HL-60 (cell line): ENCODE results near the gene CEP164.

Experiments used
- DNase-seq, 2 experiments: peaks; one replicate each; pipeline ENCODE4 v3.0.0-alpha.2; 2010 to 2020; ENCODE audit warnings: low read depth in 1 of 2, low spot score in 1 of 2
- H3K27ac ChIP-seq: fragments of 250-450 bp; sonication (Bioruptor Pico); replicated peaks from 2 replicates; pipeline ENCODE4 v1.5.1; 2020; ENCODE audit warnings: mild to moderate bottlenecking, moderate library complexity
- H3K27me3 ChIP-seq: fragments of 250-450 bp; sonication (Bioruptor Pico); 2 replicates; pipeline ENCODE4 v1.5.1; 2021; ENCODE audit warnings: mild to moderate bottlenecking, moderate library complexity; ENCODE audit not compliant: insufficient read depth, poor library complexity, severe bottlenecking
- H3K4me3 ChIP-seq: replicated peaks from 2 replicates; pipeline ENCODE4 v1.5.1; 2011; ENCODE audit warnings: mild to moderate bottlenecking, control low read depth, low read length; ENCODE audit not compliant: insufficient read depth
- GABPA ChIP-seq: IDR thresholded peaks from 2 replicates; pipeline ENCODE4 v1.6.1; 2012; ENCODE audit warnings: low read depth
- POLR2AphosphoS5 ChIP-seq: IDR thresholded peaks from 2 replicates; pipeline ENCODE4 v1.6.1; 2012; ENCODE audit warnings: low read depth
- SPI1 ChIP-seq: IDR thresholded peaks from 2 replicates; pipeline ENCODE4 v1.6.1; 2012; ENCODE audit warnings: low read depth, mild to moderate bottlenecking, borderline replicate concordance
- TF ChIP-seq, protein P1 (sequence below): IDR thresholded peaks from 2 replicates; pipeline ENCODE4 v1.6.1; 2012; ENCODE audit warnings: low read depth; ENCODE audit not compliant: insufficient replicate concordance
- TF ChIP-seq, protein P2 (sequence below): IDR thresholded peaks from one replicate; pipeline ENCODE4 v1.5.1; 2011; ENCODE audit warnings: low read length, control low read depth, inconsistent platforms; ENCODE audit not compliant: insufficient read depth

The CEP164 gene

GRCh38 chr11:117356126-117356890, 28.7 kb downstream of the CEP164 start:
- Histone ChIP-seq H3K27me3 (no peaks in the 10 kb centered on the region), H3K27ac (no peak overlapping the region), H3K4me3 (no peak overlapping the region)
- no peak for DNase-seq
- TF ChIP-seq POLR2AphosphoS5 (no peak), GABPA (no peak), SPI1 (no peak)
- TF ChIP-seq, protein P1, sequence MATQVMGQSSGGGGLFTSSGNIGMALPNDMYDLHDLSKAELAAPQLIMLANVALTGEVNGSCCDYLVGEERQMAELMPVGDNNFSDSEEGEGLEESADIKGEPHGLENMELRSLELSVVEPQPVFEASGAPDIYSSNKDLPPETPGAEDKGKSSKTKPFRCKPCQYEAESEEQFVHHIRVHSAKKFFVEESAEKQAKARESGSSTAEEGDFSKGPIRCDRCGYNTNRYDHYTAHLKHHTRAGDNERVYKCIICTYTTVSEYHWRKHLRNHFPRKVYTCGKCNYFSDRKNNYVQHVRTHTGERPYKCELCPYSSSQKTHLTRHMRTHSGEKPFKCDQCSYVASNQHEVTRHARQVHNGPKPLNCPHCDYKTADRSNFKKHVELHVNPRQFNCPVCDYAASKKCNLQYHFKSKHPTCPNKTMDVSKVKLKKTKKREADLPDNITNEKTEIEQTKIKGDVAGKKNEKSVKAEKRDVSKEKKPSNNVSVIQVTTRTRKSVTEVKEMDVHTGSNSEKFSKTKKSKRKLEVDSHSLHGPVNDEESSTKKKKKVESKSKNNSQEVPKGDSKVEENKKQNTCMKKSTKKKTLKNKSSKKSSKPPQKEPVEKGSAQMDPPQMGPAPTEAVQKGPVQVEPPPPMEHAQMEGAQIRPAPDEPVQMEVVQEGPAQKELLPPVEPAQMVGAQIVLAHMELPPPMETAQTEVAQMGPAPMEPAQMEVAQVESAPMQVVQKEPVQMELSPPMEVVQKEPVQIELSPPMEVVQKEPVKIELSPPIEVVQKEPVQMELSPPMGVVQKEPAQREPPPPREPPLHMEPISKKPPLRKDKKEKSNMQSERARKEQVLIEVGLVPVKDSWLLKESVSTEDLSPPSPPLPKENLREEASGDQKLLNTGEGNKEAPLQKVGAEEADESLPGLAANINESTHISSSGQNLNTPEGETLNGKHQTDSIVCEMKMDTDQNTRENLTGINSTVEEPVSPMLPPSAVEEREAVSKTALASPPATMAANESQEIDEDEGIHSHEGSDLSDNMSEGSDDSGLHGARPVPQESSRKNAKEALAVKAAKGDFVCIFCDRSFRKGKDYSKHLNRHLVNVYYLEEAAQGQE = no peak
- TF ChIP-seq, protein P2, sequence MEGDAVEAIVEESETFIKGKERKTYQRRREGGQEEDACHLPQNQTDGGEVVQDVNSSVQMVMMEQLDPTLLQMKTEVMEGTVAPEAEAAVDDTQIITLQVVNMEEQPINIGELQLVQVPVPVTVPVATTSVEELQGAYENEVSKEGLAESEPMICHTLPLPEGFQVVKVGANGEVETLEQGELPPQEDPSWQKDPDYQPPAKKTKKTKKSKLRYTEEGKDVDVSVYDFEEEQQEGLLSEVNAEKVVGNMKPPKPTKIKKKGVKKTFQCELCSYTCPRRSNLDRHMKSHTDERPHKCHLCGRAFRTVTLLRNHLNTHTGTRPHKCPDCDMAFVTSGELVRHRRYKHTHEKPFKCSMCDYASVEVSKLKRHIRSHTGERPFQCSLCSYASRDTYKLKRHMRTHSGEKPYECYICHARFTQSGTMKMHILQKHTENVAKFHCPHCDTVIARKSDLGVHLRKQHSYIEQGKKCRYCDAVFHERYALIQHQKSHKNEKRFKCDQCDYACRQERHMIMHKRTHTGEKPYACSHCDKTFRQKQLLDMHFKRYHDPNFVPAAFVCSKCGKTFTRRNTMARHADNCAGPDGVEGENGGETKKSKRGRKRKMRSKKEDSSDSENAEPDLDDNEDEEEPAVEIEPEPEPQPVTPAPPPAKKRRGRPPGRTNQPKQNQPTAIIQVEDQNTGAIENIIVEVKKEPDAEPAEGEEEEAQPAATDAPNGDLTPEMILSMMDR = no peak

GRCh38 chr11:117361432-117361831, 33.8 kb downstream of the CEP164 start:
- H3K4me3 ChIP-seq = no peak overlapping the region
- H3K27me3 ChIP-seq = no peaks in the 10 kb centered on the region
- no peak overlapping the region for H3K27ac ChIP-seq
- TF ChIP-seq, protein P2 = no peak
- TF ChIP-seq POLR2AphosphoS5 = no peak
- TF ChIP-seq SPI1 = no peak
- TF ChIP-seq, protein P1 = no peak
- no peak for TF ChIP-seq GABPA
- no peak for DNase-seq

- no peak for DNase-seq
- no peaks in the 10 kb centered on the region for H3K27me3 ChIP-seq
- TF ChIP-seq, protein P1 = no peak
- TF ChIP-seq SPI1 (no peak), GABPA (no peak), POLR2AphosphoS5 (no peak)
- TF ChIP-seq, protein P2 = no peak
- H3K27ac ChIP-seq = no peak overlapping the region
- H3K4me3 ChIP-seq = no peak overlapping the region
Observed at GRCh38 chr11:117366248-117366647, 38.6 kb downstream of the CEP164 start.
